Measurements from ENCODE around the gene DBN1.
A peak's percentile ranks its signal among the peaks of the same experiment; 100 is the strongest.

Gene DBN1

GRCh38 chr5:177494346-177495195 lies 21.1 kb upstream of the DBN1 start:
- Mint-ChIP-seq H3K27me3 (ENCODE audit: low read depth) (peaks cover under 1% of the 10 kb centered on the region), H3K4me3 (peak overlapping the region; percentile 91 to 93 (median 93))
- peak in 2 of 3 experiments; percentile 23 to 24 for TF ChIP-seq CTCF (IDR thresholded peaks at IDR 0.05; ENCODE audit: unreplicated experiment in 3 of 3)

DNA sequence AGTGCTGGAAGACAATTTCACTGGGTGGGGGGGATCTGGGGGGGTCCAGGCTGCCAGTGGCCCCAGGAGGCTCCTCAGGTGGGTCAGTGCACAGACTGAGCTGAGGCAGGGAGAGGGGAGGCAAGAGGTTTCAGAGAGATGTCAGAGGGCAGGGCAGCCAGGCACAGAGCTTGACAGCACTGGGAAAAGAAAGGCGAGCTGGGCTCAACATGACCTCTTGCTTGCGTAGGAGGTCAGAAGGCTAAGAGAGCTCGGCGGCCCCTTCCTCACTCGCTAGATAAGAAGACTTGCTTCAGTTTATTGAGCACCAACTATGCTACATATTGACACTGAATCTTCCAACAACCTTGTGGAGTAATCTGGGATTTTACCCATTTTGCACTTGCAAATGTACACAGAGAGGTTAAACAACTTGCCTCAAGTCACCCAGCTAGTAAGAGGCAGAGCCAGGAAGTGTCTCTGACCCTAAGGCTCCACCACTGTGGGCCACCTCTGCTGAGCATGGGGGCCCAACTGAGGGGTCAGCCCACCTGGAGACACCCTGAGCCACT lies 20.4 kb upstream of the DBN1 start:
- Mint-ChIP-seq H3K9me3 (no peaks in the 10 kb centered on the region), H3K4me3 (peak overlapping the region; percentile 43 to 91 (median 60)), H3K27ac (peak overlapping the region; percentile 80 to 97 (median 96)), H3K27me3 (ENCODE audit: low read depth) (no peaks in the 10 kb centered on the region), H3K36me3 (ENCODE audit: low read depth) (peaks cover 16% of the 10 kb centered on the region), H3K4me1 (peaks cover 49% of the 10 kb centered on the region)
- no peak for TF ChIP-seq CTCF (IDR thresholded peaks at IDR 0.05; ENCODE audit: unreplicated experiment in 3 of 3)

More at GRCh38 chr5:177494346-177495195, 21.1 kb upstream of the DBN1 start:
- peak overlapping the region; percentile 93 to 97 (median 96) for H3K27ac Mint-ChIP-seq
- H3K9me3 Mint-ChIP-seq, result no peaks in the 10 kb centered on the region
- H3K4me1 Mint-ChIP-seq, result peaks cover 54% of the 10 kb centered on the region
- H3K36me3 Mint-ChIP-seq (ENCODE audit: low read depth), result peaks cover 15% of the 10 kb centered on the region

DNA sequence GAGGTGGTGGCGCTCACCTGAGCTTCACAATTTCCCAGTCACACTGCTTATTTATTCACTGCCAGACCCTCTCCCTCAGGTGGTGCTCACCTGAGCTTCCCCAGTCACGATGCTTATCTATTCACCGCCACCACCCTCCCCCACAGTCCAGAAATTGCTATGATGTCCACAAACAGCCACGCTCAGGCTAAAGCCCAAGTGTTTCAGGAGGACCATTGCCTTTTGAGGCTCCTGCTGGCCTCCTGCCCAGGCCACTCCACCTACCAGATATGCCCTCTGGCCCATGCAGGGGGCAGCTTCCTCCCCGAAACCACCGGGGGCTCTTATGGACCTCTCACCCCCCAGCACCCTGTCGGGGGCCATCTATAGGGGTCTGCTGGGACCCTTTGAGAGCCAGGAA lies 19.4 kb upstream of the DBN1 start:
- Mint-ChIP-seq H3K27me3 (ENCODE audit: low read depth) (no peaks in the 10 kb centered on the region), H3K4me3 (peak overlapping the region; percentile 52 to 81 (median 79)), H3K27ac (peak overlapping the region; percentile 61 to 96 (median 84)), H3K36me3 (ENCODE audit: low read depth) (peaks cover 24% of the 10 kb centered on the region), H3K9me3 (no peaks in the 10 kb centered on the region), H3K4me1 (peaks cover 39% of the 10 kb centered on the region)
- TF ChIP-seq CTCF (IDR thresholded peaks at IDR 0.05; ENCODE audit: unreplicated experiment in 3 of 3), result no peak

GRCh38 chr5:177491983-177492746 lies 18.7 kb upstream of the DBN1 start:
- peak overlapping the region in 2 of 3 experiments; percentile 45 to 81 for H3K4me3 Mint-ChIP-seq
- no peaks in the 10 kb centered on the region for H3K9me3 Mint-ChIP-seq
- peak overlapping the region; percentile 61 to 96 (median 84) for H3K27ac Mint-ChIP-seq
- peaks cover 30% of the 10 kb centered on the region for H3K36me3 Mint-ChIP-seq (ENCODE audit: low read depth)
- no peaks in the 10 kb centered on the region for H3K27me3 Mint-ChIP-seq (ENCODE audit: low read depth)
- peaks cover 37% of the 10 kb centered on the region for H3K4me1 Mint-ChIP-seq
- TF ChIP-seq CTCF (IDR thresholded peaks at IDR 0.05; ENCODE audit: unreplicated experiment in 3 of 3), result no peak

DNA sequence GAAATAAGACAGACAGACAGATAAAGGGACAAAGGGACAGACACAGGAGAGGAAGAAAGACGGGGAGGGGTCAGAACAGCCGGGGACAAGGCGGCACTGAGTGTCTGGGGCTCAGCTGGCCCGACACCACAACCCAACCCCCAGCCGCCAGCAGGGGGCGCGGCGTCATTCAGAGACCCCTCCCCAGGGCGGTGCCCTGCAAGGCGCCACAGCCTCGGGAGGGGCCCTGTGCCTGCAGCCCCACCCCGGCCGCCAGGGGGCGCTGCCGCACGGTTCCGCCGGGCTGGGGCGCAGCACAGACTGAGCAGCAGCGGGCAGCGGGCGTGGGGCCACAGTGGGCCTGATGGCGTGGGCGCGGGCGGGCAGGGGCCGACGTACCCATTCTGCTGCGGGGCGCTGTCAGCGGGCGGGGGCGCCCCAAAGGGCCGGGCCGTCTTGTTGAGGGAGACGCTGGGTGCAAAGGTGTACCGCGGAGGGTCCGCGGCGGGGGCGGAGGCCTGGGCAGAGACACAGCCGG lies 18.1 kb upstream of the DBN1 start:
- Mint-ChIP-seq H3K36me3 (ENCODE audit: low read depth) (peaks cover 32% of the 10 kb centered on the region), H3K27ac (peak overlapping the region in 2 of 3 experiments; percentile 53 to 80), H3K4me1 (peaks cover 40% of the 10 kb centered on the region), H3K4me3 (peak overlapping the region in 1 of 3 experiments; percentile 46), H3K9me3 (no peaks in the 10 kb centered on the region), H3K27me3 (ENCODE audit: low read depth) (no peaks in the 10 kb centered on the region)
- TF ChIP-seq CTCF (IDR thresholded peaks at IDR 0.05; ENCODE audit: unreplicated experiment in 3 of 3), result peak; percentile 94 to 96 (median 95)
